ENCODE results near the gene ST8SIA2.

ST8SIA2 gene, protein sequence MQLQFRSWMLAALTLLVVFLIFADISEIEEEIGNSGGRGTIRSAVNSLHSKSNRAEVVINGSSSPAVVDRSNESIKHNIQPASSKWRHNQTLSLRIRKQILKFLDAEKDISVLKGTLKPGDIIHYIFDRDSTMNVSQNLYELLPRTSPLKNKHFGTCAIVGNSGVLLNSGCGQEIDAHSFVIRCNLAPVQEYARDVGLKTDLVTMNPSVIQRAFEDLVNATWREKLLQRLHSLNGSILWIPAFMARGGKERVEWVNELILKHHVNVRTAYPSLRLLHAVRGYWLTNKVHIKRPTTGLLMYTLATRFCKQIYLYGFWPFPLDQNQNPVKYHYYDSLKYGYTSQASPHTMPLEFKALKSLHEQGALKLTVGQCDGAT

GRCh38 chr15:92393071-92393979, at the start of gene ST8SIA2:
TSS of gene ST8SIA2 (plus strand) at chr15:92393881. CDS start at chr15:92394065, 184 bp downstream.
- no peak for DNase-seq

GRCh38 chr15:92343924-92344643, 49.6 kb upstream of the ST8SIA2 start:
- no peak for DNase-seq

- no peak for DNase-seq
These were observed 47.6 kb upstream of the ST8SIA2 start for GRCh38 chr15:92346063-92346462.

GRCh38 chr15:92355307-92355706, 38.4 kb upstream of the ST8SIA2 start:
- no peak for DNase-seq

DNA sequence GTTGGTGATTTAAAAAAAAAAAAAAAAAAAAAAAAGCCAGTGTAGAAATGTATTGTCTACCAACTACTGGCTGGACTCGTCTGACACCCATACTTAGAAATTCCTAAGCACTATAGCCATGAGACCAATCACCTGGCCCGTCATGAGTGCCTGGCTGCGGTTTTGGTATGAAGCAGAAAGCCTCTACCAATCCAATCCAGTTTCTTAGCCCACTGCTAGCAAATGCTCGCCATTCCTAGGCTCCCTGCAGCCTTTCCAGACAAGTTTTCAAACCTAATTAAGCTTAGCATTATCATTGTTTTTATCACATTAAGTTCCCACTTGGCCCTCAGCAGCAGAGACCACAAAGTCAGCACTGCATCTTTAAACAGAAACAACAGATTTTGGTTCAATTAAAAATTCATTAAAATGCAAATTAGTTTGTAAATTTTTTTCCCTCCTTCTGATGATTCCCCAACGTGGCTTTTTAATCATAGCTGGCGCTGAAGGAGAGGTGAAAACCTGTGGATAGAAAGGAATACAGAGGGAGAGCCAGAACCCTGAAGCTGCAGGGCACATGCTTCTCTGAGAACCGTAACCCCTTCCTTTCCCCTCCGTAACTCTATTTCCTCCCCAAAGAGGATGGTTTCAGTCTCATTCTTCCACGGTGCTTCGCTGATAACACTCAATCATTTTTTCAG, 32.2 kb upstream of the ST8SIA2 start:
- no peak for DNase-seq

DNA sequence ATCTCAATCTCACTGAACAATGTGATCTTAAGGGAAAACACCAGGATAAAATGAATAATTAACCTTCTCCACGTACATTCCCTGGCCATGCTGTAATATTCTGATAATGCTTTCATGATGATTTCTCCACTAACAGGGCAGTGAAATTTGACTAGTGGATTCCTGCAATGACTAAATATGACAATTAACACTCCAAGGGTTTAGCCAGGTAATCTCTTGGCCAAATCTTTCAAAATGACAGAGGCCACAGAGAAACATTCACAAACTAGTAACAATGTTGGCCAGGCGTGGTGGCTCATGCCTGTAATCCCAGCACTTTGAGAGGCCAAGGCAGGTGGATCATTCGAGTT, 31.7 kb upstream of the ST8SIA2 start:
- DNase-seq: no peak

GRCh38 chr15:92365084-92365483, 28.6 kb upstream of the ST8SIA2 start:
- no peak for DNase-seq

GRCh38 chr15:92365906-92366305, 27.8 kb upstream of the ST8SIA2 start:
- DNase-seq: no peak

DNA sequence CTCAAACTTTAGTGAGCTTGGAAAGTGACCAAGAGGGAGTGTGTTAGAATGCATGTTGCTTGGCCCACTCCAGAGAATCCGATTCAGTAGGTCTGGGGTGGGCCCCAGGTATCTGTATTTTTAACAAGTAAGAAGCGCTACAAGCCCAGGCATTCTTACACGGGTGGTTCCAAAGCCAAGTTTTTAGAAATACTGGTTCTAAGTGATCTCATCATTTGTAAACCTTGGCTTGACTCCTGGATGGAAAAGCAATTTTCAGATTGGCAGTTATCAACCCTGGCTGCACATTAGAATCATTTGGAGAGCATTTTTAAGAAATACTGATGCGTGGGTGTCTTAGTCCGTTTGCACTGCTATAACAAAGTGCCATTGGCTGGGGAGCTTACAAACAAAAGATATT, 27.3 kb upstream of the ST8SIA2 start:
- no peak for DNase-seq

DNA sequence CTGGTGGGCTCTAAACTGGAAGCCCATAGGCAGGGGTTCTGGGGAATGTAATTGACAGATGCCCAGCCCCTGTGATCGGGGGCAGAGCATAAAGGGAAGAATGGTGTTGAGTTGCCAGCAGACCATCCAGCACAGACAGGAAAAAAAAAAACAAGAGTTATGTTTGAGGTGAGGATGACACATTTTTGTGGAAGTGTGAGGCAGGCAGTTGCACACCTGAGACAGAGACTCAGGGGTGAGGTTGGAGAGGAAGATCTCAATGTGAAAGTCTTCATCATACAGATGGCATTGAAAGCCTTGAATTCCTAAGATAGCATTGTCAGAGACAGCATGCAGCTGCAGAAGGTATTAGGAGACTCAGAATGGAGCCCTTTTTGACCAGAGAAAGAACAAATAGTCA, 18.6 kb upstream of the ST8SIA2 start:
- DNase-seq: no peak

DNA sequence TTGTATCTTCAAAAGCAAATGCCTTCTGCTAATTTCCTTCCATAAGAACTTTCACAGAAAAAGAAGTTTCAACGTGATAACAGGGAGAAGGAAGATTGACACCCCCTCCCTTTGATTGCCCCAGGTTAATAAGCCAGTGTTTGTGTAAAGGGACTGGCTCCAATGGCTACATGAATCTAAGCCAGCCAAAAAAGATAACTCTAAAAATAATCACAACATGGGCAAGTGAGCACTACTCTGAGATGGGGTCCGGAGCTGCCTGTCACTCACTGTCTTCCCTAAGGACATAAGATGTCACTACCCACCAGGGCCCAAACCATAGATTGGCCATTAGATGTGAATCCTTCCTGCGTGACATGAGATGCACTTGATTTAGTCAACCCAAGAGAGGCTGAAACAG, 17.6 kb upstream of the ST8SIA2 start:
- no peak for DNase-seq

DNA sequence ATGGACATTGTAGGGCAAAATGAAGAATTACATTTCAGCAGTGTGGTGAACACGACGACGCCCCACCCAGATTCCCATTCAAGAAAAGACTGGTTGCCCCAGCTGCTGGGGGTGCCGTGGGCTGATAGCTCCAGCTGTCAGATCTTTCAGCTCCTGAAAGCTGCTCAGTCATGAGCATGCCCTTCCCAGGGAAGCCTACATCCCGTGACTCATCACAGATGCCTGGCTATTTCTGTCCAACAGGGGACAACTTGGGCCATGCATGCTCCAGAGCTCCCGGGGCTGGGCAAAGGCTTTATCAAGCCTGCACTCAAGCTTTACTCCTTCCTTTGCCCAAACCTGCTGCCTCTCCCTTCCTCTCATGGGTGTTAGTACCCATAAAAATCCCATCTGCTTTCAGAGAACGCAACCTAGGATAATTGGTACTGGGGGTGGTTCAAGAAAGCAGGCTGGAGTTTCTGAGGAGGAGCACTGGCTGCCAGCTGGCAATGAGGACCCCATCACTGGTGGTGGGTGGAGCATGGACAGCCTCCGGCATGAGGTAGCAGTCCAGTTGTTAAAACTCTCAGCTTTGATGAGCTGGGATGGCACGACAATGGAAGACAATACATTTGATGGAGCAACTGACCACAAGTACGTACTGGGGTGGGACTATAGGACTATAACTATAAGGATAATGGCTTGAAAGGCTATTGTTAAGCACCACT, 16.4 kb upstream of the ST8SIA2 start:
- no peak for DNase-seq

DNA sequence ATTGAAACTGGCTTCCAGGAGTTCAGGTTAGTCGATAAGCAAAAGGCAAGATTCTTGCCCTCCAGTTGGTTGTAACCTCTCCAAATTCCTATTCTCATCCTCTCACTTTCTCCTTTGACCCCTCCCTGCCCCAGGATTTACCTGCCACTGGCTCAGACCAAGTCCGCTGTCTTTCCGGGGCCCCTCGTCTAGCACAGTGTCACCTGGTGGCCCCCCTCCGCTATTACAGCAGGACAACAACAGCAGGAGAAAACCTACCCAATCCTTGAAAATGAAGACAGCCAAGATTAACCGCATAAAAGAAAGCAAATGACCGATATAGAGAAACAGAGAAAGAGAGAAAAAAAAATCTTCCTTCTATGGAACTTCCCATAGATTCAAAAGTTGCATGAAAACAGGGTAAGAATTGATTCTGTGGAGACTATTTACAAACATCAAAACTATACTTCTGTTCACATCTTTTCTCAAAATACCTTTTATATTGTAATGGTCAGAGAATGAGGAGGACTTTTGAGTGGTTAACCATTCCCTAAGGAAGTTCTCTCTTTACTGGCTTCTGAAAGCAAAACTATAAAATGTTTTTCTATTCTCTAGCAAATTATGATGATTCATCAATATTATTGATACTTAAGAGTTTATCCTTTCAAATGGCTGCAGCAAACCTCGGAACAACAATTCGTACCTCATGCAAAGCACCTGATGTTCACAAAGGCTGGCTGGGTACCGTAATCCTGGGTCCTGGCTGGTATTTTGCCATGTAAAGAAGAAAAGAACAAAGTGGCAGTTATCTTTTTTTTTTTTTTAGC, 10.0 kb upstream of the ST8SIA2 start:
- no peak for DNase-seq

DNA sequence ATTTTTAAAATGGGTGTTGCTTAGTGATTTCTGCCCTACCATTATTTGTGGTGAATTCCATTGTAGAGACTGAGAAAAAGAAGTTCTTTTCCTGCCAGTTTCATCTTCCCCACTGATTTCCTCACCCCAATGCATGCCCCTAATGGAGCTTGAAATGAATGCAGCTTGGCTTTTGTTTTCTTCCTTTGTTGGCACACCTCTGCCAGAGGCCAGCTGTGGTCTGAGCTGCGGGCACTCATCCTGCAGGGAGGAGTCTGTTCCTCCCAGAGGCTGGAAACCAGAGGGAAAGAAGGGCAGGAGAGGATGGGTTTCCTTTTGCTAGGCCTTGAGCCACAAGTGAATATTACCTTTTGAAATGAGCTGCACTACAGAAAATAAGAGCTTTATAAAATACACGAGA, 9.3 kb upstream of the ST8SIA2 start:
- DNase-seq: no peak

DNA sequence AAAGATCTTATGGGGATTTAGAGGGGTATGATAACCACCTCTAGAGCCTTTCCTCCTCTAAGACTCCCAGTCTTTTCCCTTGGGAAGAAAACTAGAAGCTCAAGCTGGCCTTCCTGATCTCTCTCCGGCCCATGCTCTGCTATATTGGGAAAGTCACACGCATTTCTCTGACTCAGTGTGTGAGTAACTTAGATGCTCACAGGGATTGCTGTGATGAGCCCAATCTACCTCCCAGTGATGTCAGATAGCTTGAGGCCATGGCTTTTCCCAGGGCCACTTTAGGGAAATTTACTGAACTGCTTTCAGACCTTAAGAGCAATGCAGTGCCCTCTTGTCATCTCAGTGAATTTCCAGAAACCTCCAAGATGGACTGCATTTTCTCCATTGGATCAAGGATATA, 8.6 kb upstream of the ST8SIA2 start:
- no peak for DNase-seq

DNA sequence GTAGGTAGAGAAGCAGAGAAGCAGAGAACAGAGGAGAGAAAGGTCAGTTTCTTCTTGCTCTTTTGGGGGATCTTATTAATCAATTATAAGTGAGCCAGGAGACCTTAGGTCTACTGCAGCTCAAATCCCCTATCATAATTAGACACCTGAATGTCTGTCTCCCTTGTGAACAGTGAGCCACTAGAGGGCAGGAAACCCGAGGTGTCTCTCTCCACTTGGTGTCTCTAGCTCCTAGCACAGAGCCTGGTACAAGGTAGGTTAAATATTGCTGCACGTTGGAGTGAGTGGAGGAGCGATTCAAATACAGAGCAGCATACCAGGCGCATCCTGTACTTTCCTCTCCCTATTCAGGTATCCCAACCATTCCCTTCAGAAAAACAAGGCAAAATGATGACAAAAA, 2.0 kb upstream of the ST8SIA2 start:
- no peak for DNase-seq

- no peak for DNase-seq
These were observed 1.2 kb upstream of the ST8SIA2 start for GRCh38 chr15:92392462-92392861.

DNA sequence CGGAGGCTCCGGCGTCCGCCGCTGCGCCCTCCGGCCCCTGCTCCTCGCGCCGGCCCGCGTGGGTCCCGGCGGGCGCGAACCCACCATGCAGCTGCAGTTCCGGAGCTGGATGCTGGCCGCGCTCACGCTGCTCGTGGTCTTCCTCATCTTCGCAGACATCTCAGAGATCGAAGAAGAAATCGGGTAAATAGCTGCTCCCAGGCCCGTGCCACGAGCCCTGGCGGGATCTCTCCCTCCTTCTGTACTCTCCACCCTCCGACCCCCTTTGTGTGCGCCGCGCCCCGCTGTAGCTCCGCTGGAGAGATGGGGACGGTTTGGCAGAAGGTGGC, 263 bp downstream of the ST8SIA2 start:
- DNase-seq: no peak

DNA sequence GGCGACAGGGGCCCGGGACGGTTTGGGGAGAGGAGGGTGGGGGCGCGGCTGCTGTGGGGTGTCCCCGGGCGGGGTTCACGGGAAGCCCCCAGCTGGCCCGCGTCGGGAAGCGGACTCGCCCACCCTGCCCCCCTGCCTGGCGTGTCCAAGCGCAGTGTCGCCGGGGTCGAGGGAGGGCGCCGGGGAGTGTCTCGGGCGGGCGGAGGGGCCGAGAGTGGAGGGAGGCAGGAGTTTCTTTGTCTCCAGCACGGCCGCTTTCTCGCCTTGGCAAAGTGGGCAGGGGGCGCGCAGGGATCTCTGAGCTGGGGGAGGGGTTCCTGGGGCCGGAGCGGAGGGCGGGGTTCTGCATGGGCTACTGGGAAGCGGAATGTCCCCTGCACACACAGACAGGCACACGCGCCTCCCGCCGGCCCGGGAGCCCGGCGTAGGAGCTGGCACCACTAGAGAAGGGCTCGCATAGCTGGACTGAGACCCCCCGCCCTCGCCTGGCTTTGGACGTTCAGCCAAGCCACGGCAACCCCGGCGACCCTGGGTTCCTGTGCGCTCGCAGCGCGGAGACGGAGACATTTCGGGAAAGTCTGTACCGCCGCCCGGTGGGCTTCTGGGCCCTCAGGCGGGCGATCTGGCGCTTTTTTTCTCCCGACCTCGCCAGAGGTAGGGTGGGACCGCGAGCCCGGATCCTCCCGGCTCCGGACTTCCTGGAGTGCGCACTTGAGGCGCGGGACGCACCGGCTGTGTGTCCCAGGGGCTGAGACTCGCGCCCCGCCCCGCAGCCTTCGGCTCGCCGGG, 822 bp downstream of the ST8SIA2 start:
- no peak for DNase-seq

DNA sequence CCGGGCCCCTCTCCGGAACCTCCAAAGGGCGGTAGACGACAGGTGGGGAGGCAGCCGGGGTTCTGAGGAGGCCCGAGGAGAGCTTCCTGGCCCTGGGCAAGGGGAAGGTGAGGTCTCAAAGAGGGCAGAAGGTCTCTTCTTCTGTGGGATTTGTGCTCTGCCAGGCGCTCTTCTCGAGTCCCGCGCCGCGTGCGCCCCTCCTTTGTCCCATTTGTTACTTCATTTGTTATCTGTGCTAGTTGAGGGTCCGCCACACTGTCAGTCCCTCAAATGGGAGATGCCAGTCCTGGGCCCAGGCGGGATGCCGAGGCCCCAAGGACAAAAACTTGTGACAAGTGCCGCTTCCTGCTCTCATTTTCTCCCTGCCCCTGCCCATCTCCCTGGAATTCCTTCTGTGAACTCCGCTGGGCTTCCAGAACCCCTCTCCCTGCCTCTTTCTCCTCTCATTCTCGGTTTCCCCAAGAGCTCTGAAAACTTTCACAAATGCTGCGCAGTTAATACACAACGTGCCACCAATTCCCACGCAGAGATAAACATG, 1.5 kb downstream of the ST8SIA2 start:
- no peak for DNase-seq
